ENCODE results near the gene HOXA10.

DNA sequence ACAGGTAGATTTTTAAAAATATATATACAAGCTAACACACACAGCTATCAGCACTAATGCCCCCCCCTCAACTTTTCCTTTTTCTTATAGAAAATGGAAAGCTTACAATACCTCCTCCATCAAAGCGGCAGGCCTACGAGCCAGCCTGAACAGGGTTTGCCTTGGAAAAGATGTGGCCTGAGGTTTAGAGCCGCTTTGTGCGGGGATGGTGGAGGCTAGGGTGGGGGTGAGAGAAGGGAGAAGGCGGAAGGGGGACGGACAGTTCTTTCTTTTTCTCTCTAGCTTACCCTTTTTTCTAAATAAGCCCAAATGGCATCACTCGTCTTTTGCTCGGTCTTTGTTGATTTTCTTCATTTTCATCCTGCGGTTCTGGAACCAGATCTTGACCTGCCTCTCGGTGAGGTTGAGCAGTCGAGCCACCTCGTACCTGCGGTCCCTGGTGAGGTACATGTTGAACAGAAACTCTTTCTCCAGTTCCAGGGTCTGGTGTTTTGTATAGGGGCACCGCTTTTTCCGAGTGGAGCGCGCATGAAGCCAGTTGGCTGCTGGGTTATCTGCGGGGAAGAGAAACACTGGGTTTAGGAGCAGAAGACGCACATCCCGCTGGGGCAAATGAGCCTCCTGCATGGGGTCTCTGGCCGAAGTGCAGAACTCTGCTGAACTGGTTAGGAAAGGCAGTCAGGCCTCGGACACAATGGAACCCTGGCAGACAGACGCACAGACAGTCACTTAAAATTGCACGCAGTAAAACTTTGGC, 10.7 kb downstream of the HOXA10 start:
- no peak for TF ChIP-seq CTCF (IDR thresholded peaks at IDR 0.05; ENCODE audit: low read depth, low read length, missing input control)
- TF ChIP-seq JUND (IDR thresholded peaks at IDR 0.05) = no peak
- no peak for TF ChIP-seq EGR1 (IDR thresholded peaks at IDR 0.05; ENCODE audit: low read depth in 2 of 2)
- no peak for TF ChIP-seq REST (IDR thresholded peaks at IDR 0.05)
- TF ChIP-seq RXRA (IDR thresholded peaks at IDR 0.05) = no peak
- TF ChIP-seq, protein P1, sequence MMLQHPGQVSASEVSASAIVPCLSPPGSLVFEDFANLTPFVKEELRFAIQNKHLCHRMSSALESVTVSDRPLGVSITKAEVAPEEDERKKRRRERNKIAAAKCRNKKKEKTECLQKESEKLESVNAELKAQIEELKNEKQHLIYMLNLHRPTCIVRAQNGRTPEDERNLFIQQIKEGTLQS (IDR thresholded peaks at IDR 0.05) = no peak
